K562 (cell line): Measurements from ENCODE around the gene SLC26A6. TPM values are rescaled to one million over a fixed set of nuclear protein-coding genes. Genes with fewer than 3 reads are reported as not detected.

Source experiments
- CBFA2T2 ChIP-seq: fragments of 450-650 bp; conservative IDR thresholded peaks from 2 replicates; pipeline ENCODE4 v1.6.1; 2017; ENCODE audit warnings: mild to moderate bottlenecking
- MBD2 ChIP-seq: sonication (generic); IDR thresholded peaks from 2 replicates; pipeline ENCODE4 v1.6.1; 2016; ENCODE audit warnings: low read depth, borderline replicate concordance
- TEAD4 ChIP-seq, 2 experiments: sonication (generic) in 1 of 2; formaldehyde crosslinking in 1 of 2; IDR thresholded peaks; 2 replicates each; pipeline versions ENCODE4 v1.6.1 to v1.8.0; 2012 to 2022; ENCODE audit warnings: borderline replicate concordance in 1 of 2, inconsistent platforms in 1 of 2, low read length in 1 of 2, mild to moderate bottlenecking in 1 of 2, missing genetic modification reagents in 1 of 2
- ZNF239 ChIP-seq: fragments of 250-450 bp; sonication (Bioruptor Pico); IDR thresholded peaks from 2 replicates; pipeline ENCODE4 v1.4.0; 2020; ENCODE audit warnings: mild to moderate bottlenecking
- ZNF696 ChIP-seq: fragments of 250-450 bp; sonication (Bioruptor Pico); conservative IDR thresholded peaks from 2 replicates; pipeline ENCODE4 v1.4.0; 2020; ENCODE audit warnings: mild to moderate bottlenecking, moderate library complexity
- ZNF740 ChIP-seq, 3 experiments: fragments of 200-800 bp in 1 of 3; sonication (Bioruptor generic) in 1 of 3; sonication (generic) in 1 of 3; formaldehyde crosslinking in 1 of 3; IDR thresholded peaks; 2 replicates each; pipeline versions ENCODE4 v1.6.1 to v1.8.0; 2016 to 2022; ENCODE audit warnings: mild to moderate bottlenecking in 2 of 3, missing compliant biosample characterization in 2 of 3, missing genetic modification characterization in 2 of 3, missing genetic modification reagents in 1 of 3
- polyA plus RNA-seq, 8 experiments: library from polyadenylated mRNA; depleted of rRNA in 4 of 8; stranded (reverse) in 5 of 8; unstranded in 3 of 8; fragments of >200 nt; fragmentation: Nextera tagmentation in 2 of 8; fragmentation: Illumina TruSeq in 1 of 8; extraction: Ambion mirVana in 2 of 8; extraction: Trizol in 1 of 8; gene quantifications; 2 replicates each; pipeline versions ENCODE4 v1.2.1 to v1.2.3, GENCODE V29; 2011 to 2014; ENCODE audit warnings: inconsistent platforms in 1 of 8, missing spikeins in 1 of 8
- total RNA-seq, 7 experiments: library from RNA; depleted of rRNA in 6 of 7; stranded (reverse); fragments of >200 nt in 6 of 7; fragmentation: Illumina TruSeq in 2 of 7; extraction: Trizol in 2 of 7; gene quantifications; 2 replicates each; pipeline versions ENCODE4 v1.2.1 to v1.2.3, GENCODE V29; 2011 to 2021; ENCODE audit warnings: low replicate concordance in 1 of 7
- TF ChIP-seq, protein P1 (sequence below): fragments of 450-650 bp; formaldehyde crosslinking; IDR thresholded peaks from 2 replicates; pipeline ENCODE4 v1.4.0; 2022; ENCODE audit warnings: mild to moderate bottlenecking, moderate library complexity
- TF ChIP-seq, protein P2 (sequence below): fragments of 250-450 bp; sonication (Bioruptor Pico); IDR thresholded peaks from 2 replicates; pipeline ENCODE4 v1.9.0; 2021; ENCODE audit warnings: mild to moderate bottlenecking, inconsistent platforms

Gene SLC26A6
- total and polyA plus RNA-seq, 9 of the 15 experiments (the other 6 are each of a cell fraction or from before 2014, with no cell fraction given), result 2.1 to 27.2 (median 14.8) TPM

DNA sequence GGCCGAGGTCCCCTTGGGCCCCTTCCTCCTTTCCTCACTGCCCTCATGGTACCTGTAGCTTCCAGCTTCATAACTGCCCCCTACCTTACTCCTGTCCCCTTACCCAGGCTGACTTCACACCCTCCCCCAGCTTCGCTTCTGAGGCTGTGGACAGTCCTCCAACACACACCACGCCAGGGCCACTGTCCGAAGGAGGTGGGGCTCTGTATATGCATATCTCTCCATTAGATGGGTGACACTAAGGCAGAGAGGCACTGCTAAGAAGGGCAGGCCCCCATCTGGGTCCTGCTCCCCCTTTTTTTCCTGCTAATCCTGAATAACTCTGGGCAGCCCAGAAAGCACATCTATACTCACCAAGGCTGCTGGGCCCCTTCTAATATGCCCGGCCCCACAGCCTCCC is 39.1 kb downstream of the SLC26A6 start (continued):
- no peak for TF ChIP-seq MBD2
- TF ChIP-seq ZNF740 (CRISPR knock-in tag; IDR thresholded peaks at IDR 0.05), result no peak
- no peak for TF ChIP-seq ZNF740 (tag; IDR thresholded peaks at IDR 0.05)
- no peak for TF ChIP-seq ZNF696 (CRISPR knock-in tag)
- TF ChIP-seq ZNF239 (CRISPR knock-in tag), result no peak
- TF ChIP-seq TEAD4 (IDR thresholded peaks at IDR 0.05; ENCODE audit: low read length), result no peak
- TF ChIP-seq TEAD4 (CRISPR knock-in tag; IDR thresholded peaks at IDR 0.05; ENCODE audit: borderline replicate concordance), result no peak
- TF ChIP-seq CBFA2T2, result no peak
- TF ChIP-seq, protein P1, sequence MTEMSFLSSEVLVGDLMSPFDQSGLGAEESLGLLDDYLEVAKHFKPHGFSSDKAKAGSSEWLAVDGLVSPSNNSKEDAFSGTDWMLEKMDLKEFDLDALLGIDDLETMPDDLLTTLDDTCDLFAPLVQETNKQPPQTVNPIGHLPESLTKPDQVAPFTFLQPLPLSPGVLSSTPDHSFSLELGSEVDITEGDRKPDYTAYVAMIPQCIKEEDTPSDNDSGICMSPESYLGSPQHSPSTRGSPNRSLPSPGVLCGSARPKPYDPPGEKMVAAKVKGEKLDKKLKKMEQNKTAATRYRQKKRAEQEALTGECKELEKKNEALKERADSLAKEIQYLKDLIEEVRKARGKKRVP, result no peak
- TF ChIP-seq, protein P2, sequence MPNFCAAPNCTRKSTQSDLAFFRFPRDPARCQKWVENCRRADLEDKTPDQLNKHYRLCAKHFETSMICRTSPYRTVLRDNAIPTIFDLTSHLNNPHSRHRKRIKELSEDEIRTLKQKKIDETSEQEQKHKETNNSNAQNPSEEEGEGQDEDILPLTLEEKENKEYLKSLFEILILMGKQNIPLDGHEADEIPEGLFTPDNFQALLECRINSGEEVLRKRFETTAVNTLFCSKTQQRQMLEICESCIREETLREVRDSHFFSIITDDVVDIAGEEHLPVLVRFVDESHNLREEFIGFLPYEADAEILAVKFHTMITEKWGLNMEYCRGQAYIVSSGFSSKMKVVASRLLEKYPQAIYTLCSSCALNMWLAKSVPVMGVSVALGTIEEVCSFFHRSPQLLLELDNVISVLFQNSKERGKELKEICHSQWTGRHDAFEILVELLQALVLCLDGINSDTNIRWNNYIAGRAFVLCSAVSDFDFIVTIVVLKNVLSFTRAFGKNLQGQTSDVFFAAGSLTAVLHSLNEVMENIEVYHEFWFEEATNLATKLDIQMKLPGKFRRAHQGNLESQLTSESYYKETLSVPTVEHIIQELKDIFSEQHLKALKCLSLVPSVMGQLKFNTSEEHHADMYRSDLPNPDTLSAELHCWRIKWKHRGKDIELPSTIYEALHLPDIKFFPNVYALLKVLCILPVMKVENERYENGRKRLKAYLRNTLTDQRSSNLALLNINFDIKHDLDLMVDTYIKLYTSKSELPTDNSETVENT (CRISPR knock-in tag), result no peak
- TF ChIP-seq, all 486 proteins: peak for 0
